Activated T-cell treated with anti-CD3 and anti-CD28 coated beads, Interleukin-2, amount 50 U/mL, for 48 hours (primary cell): ENCODE measurements around the gene SOD3.

Experiments used
- DNase-seq, 2 experiments: peaks; one replicate each; pipeline ENCODE4 v3.0.0-alpha.2; 2020

The SOD3 gene, protein sequence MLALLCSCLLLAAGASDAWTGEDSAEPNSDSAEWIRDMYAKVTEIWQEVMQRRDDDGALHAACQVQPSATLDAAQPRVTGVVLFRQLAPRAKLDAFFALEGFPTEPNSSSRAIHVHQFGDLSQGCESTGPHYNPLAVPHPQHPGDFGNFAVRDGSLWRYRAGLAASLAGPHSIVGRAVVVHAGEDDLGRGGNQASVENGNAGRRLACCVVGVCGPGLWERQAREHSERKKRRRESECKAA

DNA sequence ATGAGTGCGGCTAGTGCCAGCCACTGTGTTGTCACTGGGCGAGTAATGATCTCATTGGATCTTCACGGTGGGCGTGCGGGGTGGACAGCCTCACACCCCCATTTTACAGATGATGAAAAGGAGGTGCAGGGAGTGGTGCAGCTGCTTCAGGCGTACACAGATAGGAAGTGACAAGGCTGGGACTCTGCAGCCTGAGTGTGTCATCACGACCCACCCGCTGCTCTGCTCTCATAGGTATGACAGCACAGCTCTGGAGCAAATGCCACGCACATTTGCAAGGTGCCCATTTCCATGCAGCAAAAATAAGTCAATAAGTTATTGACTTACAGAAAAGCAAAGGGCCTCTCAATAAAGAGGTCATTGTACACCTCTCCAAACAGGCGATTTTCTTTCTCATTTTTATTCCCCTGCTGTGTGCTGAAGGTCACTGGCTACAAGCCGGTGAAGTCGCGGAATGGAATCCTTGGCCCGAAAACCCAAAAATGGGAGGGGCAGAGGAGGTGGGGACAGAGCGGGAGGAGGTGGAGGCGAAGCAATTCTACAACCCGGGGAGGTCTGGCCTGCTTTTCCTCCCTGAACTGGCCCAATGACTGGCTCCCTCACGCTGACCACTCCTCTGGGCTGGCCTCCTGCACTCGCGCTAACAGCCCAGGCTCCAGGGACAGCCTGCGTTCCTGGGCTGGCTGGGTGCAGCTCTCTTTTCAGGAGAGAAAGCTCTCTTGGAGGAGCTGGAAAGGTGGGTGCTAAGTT lies at the start of gene SOD3:
TSS of gene SOD3 (plus strand) at position 658 of the 750 bp plus-strand sequence. CDS start 3,949 bp downstream, outside the sequence.
- DNase-seq = no peak

DNA sequence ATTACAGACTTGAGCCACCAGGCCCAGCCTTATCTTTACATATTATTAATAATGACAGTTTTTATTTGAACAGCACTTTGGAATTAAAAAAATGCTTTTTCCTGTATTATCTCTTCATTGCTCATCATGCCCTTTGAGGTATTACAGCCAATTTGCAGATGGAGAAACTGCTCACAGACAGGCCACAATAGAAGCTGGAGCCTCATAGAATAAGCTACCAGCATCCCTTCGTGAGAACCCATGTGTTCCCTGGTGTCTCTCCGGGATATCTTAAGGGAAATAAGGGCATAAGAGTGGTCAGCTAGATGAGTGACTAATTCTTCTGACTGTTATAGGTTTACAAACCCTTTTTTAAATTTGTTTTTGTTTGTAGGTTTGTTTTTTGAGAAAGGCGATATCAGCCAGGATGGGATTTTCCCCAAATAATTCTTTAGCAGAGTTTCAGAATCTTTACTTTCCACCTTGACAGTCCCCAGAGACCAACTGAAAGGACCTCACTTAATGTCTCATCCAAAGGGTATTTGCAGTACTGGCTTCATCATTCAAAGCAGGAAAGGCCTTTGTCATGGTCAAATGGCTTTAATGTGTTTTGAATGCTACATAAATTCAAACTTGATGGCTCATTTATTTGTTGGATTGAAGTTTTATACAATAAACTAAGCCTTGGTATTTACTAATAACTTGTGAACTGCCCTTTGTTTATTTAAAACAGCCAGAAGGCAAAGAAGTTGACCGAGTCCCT lies 48.0 kb upstream of the SOD3 start:
- no peak for DNase-seq

DNA sequence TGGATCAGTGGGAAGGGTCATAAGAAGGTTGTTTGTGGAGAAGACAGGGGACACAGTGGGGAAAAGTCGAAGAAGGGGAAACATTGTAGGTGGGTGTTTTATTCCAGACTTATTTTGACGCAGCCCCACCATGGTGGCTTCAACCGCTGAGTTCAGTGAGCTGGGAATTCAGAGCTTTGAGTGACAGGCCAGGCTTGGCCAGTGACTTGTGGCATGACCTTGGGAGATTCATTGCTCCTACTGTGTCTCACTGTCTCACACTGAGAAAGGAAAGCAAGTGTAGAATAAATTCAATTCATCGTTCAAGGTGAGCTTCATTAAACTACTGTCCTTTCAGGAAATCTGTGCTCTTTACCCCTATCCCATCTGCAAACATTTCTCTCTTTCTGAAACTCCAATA lies 47.4 kb upstream of the SOD3 start:
- DNase-seq = no peak

DNA sequence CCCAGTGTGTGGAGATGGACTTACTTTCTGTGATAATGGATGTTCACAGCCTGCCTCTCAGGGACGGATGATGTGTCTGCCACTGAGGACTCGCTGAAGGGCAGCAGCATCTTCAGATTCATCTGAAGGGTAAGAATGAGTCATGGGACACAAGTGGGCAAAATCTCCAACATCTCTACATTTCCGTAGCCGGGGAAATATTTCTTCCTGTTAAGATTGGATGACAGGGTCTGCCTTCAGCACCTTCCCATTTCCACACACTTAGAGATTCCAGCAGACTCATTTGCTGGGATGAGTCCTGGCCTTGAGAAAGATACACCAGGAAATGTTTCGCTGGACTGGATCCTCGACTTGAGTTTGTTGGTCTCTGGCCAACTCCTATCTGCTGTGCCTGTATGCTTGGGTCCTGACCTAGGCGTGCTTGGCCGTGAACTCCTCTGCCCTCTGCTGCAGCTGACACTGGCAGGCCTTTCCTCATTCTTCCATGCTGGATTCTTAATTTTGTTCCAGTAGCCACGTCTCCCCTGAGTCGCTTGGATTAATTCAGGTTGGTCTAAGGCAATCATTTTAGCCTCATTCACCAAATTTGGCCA lies 46.5 kb upstream of the SOD3 start:
- no peak for DNase-seq

DNA sequence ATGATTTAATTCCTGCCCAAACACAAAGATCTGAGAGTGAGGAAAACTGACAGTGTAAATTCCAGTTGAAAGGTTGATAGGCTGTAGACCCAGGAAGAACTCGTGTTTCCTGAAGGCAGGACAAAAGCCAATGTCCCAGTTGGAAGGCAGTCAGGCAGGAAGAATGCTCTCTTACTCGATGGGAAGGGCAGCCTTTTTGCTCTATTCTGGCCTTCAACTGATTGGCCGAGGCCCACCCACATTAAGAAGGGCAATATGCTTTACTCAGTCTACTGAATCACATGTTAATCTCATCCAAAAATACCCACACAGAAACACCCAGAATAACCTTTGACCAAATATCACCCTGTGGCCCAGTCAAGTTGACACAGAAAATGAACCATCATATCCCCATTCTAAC lies 45.3 kb upstream of the SOD3 start:
- DNase-seq = no peak

DNA sequence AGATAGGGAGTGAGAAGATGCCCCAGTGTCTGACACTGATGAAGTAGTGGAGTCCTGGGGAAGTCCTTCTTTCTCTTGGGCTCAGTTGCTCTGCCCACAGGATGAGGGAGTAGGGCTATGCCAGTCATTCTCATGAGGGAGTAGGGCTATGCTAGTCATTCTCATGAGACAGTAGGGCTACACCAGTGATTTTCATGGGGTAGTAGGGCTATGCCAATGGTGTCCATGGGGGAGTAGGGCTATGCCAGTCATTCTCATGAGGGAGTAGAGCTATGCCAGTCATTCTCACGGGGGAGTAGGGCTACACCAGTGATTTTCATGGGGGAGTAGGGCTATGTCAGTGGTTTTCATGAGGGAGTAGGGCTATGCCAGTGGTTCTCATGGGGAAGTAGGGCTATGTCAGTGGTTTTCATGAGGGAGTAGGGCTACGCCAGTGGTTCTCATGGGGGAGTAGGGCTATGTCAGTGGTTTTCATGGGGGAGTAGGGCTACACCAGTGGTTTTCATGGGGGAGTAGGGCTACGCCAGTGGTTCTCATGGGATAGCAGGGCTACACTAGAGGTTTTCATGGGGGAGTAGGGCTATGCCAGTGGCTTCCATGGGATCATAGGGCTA lies 43.3 kb upstream of the SOD3 start:
- no peak for DNase-seq

DNA sequence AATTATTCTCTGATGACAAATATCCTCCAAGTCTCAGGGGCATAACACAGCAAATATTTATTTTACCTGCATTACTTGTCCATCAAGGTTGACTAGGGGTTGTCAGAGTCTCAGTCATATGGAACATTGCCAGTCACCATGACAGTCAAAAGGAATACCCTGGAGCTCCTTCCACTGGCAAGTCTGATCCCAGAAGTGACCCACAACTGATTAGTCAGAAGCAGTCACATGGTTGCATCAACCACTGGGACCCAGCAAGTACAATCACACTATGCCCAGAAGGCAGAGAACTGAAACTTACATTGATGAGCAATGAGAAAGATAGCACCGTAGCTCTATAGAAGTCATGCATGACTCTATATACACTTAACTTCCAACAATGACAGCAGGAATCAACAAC lies 41.9 kb upstream of the SOD3 start:
- no peak for DNase-seq

DNA sequence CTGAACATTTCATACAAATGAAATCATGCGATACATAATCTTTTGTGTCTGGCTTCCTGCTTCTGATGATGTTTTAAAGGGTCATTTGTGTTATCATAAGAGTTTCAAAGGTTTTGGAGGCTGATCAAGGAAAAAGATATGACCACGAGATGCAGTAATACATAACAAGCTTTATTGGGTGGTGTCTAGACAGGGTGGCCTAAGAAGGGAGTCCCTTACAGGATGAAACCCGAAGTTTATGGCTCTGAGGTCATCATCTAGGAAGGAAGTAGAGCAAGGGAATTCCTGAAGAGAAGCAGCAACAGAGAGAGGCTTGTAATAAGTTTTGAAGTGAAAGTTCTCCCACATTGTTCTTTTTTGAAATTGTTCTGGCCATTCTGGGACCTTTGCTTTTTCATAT lies 40.8 kb upstream of the SOD3 start:
- DNase-seq = no peak

DNA sequence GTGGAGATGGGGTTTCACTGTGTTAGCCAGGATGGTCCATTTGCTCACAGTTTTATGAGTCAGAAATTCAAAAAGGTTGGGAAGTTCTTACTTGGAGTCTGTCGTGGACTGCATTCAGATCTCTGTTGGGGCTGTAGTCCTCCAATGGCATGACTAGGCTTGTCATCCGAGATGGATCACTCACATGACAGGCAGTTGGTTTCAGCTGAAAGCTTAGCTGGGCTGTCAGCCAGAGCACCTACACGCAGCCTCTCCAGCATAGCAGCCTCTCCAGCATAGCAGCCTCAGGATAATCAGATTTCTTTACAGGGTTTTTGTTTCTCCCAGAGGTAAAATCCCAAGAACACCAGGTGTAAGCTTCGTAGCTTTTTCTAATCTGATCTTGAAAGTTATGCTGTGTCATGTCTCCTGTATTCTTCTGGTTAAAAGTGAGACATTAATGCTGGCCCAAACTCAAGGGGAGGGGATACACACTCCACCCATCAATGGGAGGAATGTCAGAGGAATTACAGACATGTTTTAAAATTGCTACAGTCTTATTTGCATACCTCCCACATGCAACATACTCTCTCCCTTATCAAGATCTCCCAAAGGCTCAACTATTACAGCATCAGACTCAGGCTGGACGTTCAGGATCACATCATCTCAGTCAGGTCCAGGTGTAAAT lies 31.6 kb upstream of the SOD3 start:
- DNase-seq = no peak

DNA sequence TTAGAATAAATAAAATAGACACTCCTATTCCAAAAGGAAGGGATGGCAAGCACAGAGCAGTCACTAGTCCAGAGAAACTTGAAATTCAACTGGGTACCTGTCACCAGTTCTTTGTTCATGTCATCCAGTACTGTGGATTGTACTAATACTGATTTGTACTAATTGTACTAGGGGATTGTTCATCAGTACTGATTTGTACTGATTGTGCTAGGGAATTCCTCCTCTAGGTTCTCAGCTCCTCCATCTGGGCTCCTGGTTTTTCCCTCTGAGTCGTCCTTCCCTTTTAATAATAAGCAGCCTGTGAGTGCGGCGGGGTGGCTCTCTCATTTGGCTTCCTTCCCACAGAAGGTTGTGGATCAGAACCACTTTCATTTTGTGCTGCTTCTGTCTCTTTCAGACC lies 31.0 kb upstream of the SOD3 start:
- DNase-seq = no peak

DNA sequence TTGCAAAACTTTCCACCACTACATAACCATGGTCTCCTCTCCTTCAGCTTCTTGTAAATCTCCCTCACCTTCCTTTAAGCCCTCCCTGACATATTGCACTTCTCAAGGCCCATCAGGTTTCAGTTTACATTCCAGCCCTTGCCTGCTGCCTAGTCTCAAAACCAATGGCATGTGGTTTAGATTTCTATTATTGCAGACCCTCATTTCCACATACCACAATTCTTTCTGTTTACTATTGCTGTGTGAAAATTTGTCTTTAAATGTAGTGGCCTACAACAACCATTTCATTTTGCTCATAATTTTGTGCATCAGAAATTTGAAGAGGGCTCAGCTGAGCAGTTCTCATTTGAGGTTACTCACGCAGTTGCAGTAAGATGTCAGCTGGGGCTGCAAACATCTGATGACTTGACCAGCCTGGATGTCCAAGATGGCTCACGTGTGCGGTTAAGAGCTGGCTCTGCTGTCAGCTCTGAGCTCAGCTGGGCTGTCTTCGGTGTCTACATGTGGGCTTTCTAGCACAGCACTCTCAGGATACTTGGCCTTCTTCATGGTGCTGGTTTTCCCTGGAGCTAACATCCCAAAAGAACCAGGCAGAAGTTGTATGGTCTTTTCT lies 29.9 kb upstream of the SOD3 start:
- no peak for DNase-seq

DNA sequence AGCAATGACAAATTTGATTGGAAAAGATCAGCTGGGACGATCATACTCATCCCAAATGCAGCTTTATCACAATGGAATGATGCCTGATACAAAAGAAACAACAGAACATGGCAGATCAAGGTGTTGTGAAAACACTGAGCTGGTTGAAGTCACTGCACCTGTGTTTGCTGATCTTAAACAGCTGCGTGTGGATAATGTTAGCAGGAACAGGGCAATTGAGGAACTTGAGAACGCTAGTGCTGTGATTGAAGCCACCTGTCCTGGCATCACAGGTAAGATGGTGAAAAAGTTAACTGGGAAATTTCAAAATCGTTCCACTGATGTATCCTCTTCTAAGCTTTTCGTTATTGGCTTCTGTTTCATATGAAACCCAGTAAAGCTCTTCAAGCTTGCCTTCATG lies 27.4 kb upstream of the SOD3 start:
- DNase-seq = no peak

DNA sequence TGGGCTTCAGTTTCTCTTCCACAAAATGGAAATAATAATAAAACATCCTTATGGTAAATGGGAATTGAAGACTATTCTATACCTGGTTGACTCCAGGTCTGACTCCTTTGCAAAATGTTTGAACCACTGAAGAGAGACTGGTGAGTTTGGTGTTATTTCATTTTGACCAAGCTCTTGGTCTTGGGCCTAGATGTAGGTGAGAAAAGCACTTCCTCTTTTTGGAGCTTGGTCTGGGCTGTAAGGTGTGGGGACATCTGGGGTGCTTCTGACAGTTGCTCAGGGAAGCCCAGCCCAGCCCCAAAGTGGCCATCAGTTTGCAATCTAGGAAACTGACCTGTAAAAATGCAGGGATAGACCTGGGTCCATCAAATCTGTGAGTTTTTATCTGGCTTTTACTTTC lies 26.8 kb upstream of the SOD3 start:
- no peak for DNase-seq

DNA sequence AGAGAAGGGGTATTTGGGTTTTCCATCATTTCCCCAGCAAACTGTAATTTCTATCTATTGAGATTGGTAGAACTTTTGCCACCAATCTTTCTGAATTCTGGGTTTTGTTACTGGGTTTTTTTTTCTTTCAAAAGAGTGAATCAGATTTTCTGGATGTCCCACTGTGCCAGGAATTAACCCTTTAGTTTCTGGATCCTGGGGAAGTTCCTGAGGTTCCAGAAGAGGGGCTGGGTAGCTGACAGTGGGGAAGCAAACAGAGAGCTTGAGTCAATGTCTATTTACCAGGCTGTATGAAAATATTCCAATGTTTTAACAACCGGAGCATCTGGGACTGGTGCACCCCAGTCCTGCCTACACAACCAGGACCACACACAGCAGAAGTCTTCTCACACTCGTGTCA lies 25.8 kb upstream of the SOD3 start:
- no peak for DNase-seq

DNA sequence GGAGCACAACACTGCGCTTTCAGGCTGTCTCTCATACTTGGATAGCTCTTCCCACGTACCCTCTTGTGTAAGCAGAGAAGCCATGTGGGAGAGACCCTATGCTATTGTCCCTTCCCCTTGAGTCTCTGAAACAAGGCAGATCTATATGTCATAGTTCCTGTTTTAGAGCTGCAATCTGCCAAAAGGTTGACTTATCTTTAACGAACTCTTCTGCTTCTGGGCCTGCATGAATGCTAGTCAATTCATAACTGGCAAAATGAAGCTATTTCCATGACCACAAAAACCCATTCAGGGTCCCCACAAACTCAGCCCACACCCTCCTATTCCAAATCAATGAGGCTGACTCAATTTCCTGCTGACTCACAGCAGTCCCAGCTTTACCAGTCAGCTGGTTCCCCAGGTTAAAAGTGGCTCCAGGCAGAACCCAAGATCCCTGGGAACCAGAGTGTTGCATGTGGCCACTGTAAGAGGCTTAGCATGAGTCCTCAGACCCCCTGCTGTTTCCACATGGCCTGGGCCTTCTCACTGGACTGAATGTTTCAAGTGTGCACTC lies 25.3 kb upstream of the SOD3 start:
- DNase-seq = peak; percentile 16 to 17

DNA sequence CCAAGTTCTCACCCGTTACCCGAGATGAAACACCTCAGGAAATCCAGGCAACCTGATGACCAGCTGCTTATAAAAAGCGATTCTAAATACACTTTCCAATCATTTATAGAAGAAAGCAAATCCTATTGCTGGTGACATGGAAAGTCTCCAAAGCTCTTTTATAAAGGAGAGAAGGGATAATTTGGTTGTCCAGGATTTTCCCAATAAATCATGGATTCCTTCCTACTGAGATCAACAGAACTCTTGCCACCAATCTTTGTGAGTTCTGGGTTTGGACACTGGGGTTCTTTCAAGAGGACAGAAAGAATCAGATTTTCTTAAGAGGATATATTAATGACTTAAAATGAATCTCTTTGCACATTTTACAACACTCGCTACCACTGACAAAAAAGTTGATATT lies 24.7 kb upstream of the SOD3 start:
- no peak for DNase-seq

DNA sequence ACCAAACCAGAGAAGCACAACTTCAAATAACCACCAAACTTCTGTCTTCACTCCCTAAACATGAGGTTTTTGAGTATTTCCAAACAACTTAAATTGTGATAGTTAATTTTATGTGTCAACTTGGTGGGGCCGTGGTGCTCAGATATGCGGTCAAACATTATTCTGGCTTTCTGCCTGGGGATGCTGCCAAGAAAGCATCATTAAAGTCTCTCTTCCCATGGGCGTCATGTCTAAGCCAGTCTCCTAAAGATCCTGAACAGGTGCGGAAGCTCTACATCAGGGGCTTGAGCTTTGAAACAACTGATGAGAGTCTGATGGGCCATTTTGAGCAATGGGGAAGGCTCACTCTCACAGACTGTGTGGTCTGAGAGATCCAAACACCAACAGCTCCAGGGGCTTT lies 24.1 kb upstream of the SOD3 start:
- DNase-seq = no peak

DNA sequence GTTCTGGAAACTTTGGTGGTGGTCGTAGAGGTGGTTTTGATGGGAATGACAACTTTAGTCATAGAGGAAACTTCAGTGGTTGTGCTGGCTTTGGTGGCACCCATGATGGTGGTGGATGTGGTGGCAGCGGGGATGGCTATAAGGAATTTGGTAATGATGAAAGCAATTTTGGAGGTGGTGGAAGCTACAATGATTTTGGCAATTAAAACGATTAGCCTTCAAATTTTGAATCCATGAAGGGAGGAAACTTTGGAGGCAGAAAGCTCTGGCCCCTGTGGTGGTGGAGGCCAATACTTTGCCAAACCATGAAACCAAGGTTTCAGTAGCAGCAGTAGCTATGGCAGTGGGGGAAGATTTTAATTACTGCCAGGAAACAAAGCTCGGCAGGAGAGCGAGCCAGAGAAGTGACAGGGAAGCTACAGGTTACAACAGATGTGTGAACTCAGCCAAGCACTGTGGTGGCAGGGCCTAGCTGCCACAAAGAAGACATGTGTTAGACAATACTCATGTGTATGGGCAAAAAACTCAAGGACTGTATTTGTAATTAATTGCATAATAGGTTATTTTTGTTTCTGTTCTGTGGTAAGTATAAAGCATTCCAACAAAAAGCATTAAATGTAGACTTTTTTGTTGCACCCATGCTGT lies 23.2 kb upstream of the SOD3 start:
- DNase-seq = no peak

DNA sequence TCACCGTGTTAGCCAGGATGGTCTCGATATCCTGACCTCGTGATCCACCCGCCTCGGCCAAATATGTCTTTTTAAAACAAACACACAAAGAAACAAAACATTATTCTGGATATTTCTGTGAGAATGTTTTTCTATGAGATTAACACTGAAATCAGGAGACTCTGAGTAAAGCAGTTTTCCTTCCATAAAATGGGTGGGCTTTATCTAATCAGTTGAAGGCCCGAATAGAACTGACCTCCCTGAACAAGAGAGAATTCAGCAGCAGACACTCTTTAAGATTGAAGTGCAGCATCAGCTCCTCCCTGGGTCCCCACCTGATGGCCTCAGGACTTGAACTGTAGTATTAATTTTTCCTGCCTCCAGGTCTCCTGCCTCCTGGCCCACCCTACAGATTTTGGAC lies 22.4 kb upstream of the SOD3 start:
- no peak for DNase-seq

DNA sequence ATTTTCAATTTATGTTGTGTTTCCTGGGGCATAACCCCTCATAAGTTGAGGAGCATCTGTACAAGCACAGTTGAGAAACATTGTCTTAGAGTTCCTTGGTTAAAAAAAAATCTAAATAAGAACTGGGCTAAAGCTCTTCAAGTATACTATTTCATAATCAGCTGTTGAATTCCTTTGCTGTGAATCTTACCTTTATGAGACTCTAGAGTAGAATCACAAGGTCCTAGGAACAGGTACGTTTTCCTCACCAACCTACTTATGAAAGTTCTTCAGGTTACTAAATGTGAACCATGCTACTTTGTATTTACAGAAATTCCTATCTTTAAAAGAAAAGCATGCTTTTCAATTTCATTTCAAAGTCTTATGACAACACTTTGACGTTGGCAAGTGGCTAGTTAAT lies 20.9 kb upstream of the SOD3 start:
- DNase-seq = no peak

DNA sequence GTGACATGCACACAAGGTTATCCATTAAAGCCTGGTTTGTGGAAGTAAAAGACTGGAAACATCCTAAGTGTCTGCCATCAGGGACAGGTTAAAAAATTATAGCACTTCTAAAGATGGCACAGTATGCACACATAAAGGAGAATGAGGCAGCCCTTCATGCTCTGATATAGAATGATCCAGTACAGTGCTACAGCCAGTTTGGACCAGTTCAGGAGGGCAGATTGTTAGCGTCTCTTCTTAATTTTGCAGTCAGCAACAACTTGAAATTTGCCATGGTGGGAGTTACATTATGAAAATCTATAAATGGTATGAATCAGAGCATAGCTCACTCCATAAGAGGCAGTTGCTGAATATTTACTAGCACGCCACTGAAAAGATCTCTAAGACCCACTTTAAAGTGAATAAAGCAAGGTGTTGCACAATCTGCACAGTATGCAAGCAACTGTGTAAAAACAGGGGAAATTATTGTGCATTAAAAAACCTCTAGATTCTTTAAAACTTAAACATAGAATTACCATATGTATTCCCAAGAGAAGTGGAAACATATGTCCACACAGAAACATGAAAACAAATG lies 20.3 kb upstream of the SOD3 start:
- no peak for DNase-seq
